Tibial nerve (tissue), 4 donors: Measurements from ENCODE around the gene DCDC1.

Source experiments
- CTCF ChIP-seq, 5 experiments: fragments of 200-600 bp in 3 of 5; fragments of 450-650 bp in 2 of 5; sonication (generic) in 3 of 5; IDR thresholded peaks; one replicate each; pipeline ENCODE4 v1.5.1; 2016 to 2019; ENCODE audit warnings: antibody characterized with exemption in 5 of 5, mild to moderate bottlenecking in 3 of 5, moderate library complexity in 2 of 5
- EP300 ChIP-seq, 2 donors: sonication (generic); formaldehyde crosslinking; IDR thresholded peaks; one replicate each; pipeline ENCODE4 v1.6.1; 2017; ENCODE audit warnings: antibody characterized with exemption in 2 of 2, mild to moderate bottlenecking in 1 of 2
- POLR2A ChIP-seq, 2 donors: fragments of 450-650 bp; IDR thresholded peaks; one replicate each; pipeline ENCODE4 v1.6.1; 2017; ENCODE audit warnings: antibody characterized with exemption in 2 of 2, mild to moderate bottlenecking in 2 of 2, moderate library complexity in 2 of 2

- TF ChIP-seq CTCF (IDR thresholded peaks at IDR 0.05) (no peak), EP300 (IDR thresholded peaks at IDR 0.05) (no peak), POLR2A (IDR thresholded peaks at IDR 0.05) (no peak)
Observed at GRCh38 chr11:31089117-31089516, 280.4 kb downstream of the DCDC1 start.
